ENCODE data around the gene COG8.

DNA sequence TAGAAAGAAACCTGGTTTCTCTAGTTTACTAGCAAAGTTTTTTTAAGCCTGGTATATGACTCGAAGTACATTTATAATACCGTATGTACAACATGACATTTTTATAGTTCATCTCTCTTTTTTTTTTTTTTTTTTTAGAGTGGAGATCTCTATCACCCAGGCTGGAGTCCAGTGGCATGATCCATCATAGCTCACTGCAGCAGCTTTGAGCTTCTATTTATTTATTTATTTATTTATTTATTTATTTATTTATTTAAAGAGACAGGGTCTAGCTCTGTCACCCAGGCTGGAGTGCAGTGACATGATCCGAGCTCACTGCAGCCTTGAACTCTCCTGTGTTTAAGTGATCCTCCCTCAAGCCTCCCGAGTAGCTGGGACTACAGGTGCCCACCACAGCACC lies 54.1 kb downstream of the COG8 start:
- TF ChIP-seq, protein P1, sequence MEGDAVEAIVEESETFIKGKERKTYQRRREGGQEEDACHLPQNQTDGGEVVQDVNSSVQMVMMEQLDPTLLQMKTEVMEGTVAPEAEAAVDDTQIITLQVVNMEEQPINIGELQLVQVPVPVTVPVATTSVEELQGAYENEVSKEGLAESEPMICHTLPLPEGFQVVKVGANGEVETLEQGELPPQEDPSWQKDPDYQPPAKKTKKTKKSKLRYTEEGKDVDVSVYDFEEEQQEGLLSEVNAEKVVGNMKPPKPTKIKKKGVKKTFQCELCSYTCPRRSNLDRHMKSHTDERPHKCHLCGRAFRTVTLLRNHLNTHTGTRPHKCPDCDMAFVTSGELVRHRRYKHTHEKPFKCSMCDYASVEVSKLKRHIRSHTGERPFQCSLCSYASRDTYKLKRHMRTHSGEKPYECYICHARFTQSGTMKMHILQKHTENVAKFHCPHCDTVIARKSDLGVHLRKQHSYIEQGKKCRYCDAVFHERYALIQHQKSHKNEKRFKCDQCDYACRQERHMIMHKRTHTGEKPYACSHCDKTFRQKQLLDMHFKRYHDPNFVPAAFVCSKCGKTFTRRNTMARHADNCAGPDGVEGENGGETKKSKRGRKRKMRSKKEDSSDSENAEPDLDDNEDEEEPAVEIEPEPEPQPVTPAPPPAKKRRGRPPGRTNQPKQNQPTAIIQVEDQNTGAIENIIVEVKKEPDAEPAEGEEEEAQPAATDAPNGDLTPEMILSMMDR (IDR thresholded peaks at IDR 0.05; ENCODE audit: extremely low read depth in 1 of 2, insufficient read depth in 1 of 2, low read depth in 1 of 2, low read length in 2 of 2): no peak
- TF ChIP-seq POLR2A (IDR thresholded peaks at IDR 0.05; ENCODE audit: low read depth, low read length): no peak
- TF ChIP-seq POLR2AphosphoS5 (IDR thresholded peaks at IDR 0.05; ENCODE audit: insufficient read depth, low read depth, low read length): no peak
- no peak for TF ChIP-seq FOS (IDR thresholded peaks at IDR 0.05; ENCODE audit: borderline replicate concordance, insufficient read depth, low read length)

Data from endothelial cell of umbilical vein (primary cell).